IPS-20b (cell line): ENCODE measurements around the gene POLR2J2.
"Not testable (repeated sequence)": the region's sequence is repeated elsewhere in the genome, so short reads cannot be mapped to it uniquely, and the experiment has no call there.

Experiments
- H3K27ac ChIP-seq: one replicate; pipeline ENCODE4 v1.5.1; 2013; ENCODE audit warnings: low read length
- H3K27me3 ChIP-seq: 2 replicates; pipeline ENCODE4 v1.6.1; 2013; ENCODE audit warnings: mild to moderate bottlenecking, low read length, inconsistent platforms; ENCODE audit not compliant: insufficient read depth
- H3K36me3 ChIP-seq: 2 replicates; pipeline ENCODE4 v1.6.1; 2013; ENCODE audit warnings: low read depth, mild to moderate bottlenecking, inconsistent platforms, low read length, moderate library complexity; ENCODE audit not compliant: insufficient read depth
- H3K4me1 ChIP-seq: 2 replicates; pipeline ENCODE4 v1.6.1; 2013; ENCODE audit warnings: mild to moderate bottlenecking, control low read depth, inconsistent platforms, low read length, moderate library complexity; ENCODE audit not compliant: insufficient read depth
- H3K4me3 ChIP-seq: 2 replicates; pipeline ENCODE4 v1.5.1; 2013; ENCODE audit warnings: mild to moderate bottlenecking, low read length, inconsistent platforms
- H3K9ac ChIP-seq: 2 replicates; pipeline ENCODE4 v1.6.1; 2013; ENCODE audit warnings: low read depth, mild to moderate bottlenecking, inconsistent platforms, low read length, moderate library complexity
- H3K9me3 ChIP-seq: 2 replicates; pipeline ENCODE4 v1.6.1; 2013; ENCODE audit warnings: mild to moderate bottlenecking, low read depth, low read length, inconsistent platforms; ENCODE audit not compliant: insufficient read depth

POLR2J2 gene

GRCh38 chr7:102647813-102648212 lies 23.6 kb downstream of the POLR2J2 start:
- not testable (repeated sequence) for H3K4me3 ChIP-seq, H3K36me3 ChIP-seq, H3K9me3 ChIP-seq, H3K27me3 ChIP-seq, H3K27ac ChIP-seq, H3K4me1 ChIP-seq, H3K9ac ChIP-seq

DNA sequence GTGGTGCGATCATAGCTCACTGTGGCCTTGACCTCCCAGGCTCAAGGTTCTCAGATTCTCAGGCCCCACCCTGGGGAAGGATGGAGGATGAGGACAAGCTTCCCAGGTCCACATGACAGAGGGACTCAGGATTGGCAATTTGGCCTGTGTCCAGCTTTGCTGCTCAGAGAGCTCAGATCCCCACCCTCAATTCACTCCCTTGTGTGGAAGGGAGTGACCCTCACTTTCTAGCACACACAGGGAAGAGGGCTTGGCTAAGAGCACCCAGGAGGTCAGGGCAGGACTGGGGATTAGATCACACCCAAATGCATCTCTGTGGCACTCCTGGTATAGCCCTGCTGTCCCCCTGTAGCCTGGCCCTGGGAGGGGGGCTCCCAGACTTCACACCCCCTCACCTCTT lies 28.1 kb downstream of the POLR2J2 start:
- not testable (repeated sequence) for H3K27me3 ChIP-seq, H3K27ac ChIP-seq, H3K9ac ChIP-seq, H3K36me3 ChIP-seq, H3K9me3 ChIP-seq, H3K4me3 ChIP-seq, H3K4me1 ChIP-seq

DNA sequence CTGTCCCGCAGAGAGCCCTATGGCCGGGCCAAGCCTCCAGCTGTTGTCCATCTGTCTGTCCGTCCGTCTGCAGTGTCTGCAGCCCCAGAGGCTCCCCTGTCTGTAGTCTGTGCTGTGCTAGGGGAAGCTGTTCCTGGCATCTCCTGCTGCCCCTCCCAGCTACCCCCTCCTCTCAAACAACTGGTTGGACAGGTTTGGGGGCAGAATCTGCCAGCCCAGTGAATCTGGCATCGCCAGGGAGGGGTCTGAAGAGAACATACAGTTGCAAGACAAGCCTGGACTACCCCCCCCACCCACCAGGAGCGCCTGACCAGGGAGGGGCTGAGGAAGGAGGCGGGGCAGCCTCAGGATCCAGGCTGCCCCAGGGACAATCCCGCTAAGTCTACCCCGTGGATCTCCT lies 28.8 kb downstream of the POLR2J2 start, which contains the start of gene UPK3BL1:
UPK3BL1 (minus strand) TSS at position 101 of the 400 bp plus-strand sequence; CDS start at position 51, 50 bp downstream.
- H3K36me3 ChIP-seq, H3K4me3 ChIP-seq: not testable (repeated sequence)

DNA sequence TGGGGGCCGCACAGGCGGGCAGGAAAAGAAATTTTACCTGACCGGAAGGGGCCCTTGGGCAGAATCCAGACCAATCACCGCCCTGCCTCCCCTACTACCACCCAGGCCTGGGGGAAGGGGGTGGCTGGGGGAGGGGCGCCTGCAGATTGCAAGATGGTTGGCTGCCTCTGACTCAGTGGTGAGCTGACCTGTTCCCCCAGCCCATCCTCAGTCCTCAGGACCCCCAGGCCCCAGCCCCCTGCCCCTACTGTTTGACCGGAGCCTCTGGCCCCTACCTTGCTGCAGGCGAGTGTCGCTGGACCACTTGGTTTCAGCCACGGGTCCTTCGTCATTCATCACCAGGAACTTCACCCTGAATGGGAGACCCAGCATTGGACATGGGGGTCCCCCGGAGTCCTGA lies 32.6 kb downstream of the POLR2J2 start:
- H3K9me3 ChIP-seq, H3K36me3 ChIP-seq, H3K9ac ChIP-seq, H3K27ac ChIP-seq, H3K27me3 ChIP-seq, H3K4me1 ChIP-seq, H3K4me3 ChIP-seq: not testable (repeated sequence)

More for the DNA sequence above, 28.8 kb downstream of the POLR2J2 start, which contains the start of gene UPK3BL1:
- not testable (repeated sequence) for H3K27ac ChIP-seq, H3K9ac ChIP-seq, H3K27me3 ChIP-seq, H3K9me3 ChIP-seq, H3K4me1 ChIP-seq

DNA sequence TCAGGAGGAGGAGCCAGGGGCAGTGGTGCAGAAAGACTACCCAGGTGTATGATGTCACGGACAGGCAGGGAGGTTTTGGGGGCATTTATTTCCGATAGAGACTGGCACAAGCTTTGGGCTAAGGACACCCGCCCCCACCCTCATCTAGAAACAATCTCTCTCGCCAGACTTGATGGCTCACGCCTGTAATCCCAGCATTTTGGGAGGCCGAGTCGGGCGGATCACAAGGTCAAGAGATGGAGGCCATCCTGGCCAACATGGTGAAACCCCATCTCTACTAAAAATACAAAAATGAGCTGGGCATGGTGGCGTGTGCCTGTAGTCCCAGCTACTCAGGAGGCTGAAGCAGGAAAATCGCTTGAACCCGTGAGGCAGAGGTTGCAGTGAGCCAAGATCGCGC lies 34.5 kb downstream of the POLR2J2 start:
- H3K36me3 ChIP-seq, H3K9ac ChIP-seq, H3K27me3 ChIP-seq, H3K4me3 ChIP-seq, H3K9me3 ChIP-seq, H3K27ac ChIP-seq, H3K4me1 ChIP-seq: not testable (repeated sequence)

DNA sequence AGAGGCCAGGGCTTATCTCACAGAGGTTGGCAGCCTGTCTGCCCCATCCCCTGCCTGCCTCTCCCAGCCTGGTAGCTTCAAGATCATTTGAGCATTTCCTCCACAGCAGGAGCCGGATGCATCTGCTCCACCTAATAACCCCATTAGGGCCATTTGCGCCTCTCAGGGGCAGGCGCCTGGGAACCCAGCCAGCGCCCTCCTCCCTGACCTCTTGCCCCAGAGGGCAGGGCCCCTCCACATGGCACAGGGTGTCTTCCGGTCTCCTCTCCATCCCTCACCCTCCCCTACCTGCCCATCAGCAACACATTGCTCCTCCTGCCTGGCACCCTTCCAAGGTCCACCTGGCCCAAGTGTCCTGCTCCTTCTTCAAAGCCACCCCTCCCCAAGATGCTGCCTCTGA lies 36.1 kb downstream of the POLR2J2 start:
- H3K9me3 ChIP-seq: not testable (repeated sequence)

GRCh38 chr7:102634299-102634698 lies 37.2 kb downstream of the POLR2J2 start:
- not testable (repeated sequence) for H3K9me3 ChIP-seq, H3K9ac ChIP-seq, H3K4me3 ChIP-seq, H3K36me3 ChIP-seq, H3K27ac ChIP-seq, H3K4me1 ChIP-seq, H3K27me3 ChIP-seq

More for the DNA sequence above, 36.1 kb downstream of the POLR2J2 start:
- not testable (repeated sequence) for H3K27me3 ChIP-seq, H3K36me3 ChIP-seq, H3K9ac ChIP-seq, H3K27ac ChIP-seq, H3K4me1 ChIP-seq, H3K4me3 ChIP-seq

DNA sequence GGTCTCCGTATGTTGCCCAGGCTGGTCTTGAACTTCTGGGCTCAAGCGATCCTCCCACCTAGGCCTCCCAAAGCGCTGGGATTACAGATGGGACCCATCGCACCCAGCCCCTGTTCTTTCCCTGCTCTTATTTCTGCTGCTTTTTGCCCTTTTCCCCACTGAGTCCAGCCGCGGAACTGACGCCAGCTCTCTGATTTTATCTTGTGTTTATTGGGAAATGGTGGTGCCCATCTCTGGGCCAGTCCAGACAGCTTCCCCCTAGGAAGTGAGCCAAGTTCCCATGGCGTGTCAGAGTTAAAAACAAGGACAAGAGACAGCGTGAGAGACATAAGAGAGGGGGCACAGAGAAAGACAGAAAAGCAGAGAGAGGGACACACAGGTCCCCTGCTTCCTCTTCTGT lies 40.8 kb downstream of the POLR2J2 start:
- H3K4me1 ChIP-seq, H3K27ac ChIP-seq, H3K4me3 ChIP-seq, H3K9ac ChIP-seq, H3K27me3 ChIP-seq, H3K36me3 ChIP-seq, H3K9me3 ChIP-seq: not testable (repeated sequence)

DNA sequence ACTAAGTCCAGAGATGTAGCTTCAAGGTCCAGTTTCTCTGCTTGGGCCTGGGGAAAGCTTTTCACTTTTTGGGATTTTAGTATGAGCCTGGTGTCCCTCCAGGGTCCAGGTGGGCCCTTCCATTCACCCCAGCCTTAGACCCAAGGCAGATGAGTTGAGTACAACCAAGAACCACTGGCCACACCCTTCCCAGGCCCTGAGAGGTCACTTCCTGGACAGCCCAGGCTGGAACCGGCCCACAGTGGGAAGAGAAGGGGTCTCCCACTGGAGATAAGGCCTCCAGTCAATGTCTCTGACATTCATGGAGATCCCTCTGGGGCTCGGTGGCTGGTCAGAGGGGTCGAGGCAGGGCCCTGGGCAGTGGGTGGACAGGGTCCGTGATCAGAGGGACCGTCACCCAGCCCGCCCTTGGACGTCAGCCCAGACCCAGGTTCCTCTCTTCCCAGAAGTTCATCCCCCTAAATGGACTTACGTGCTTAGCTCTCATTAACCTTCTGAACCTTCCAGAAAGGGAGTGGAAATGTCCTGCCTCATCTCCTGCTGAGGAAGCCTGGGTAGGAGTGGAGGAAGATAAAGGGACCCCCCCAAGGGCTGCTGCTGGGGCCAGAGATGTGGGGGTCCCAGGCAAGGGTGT lies 44.1 kb downstream of the POLR2J2 start:
- not testable (repeated sequence) for H3K4me3 ChIP-seq, H3K27ac ChIP-seq, H3K9me3 ChIP-seq, H3K36me3 ChIP-seq, H3K4me1 ChIP-seq, H3K27me3 ChIP-seq, H3K9ac ChIP-seq

GRCh38 chr7:102618122-102618521 lies 53.3 kb downstream of the POLR2J2 start:
- H3K27ac ChIP-seq, H3K9me3 ChIP-seq, H3K36me3 ChIP-seq, H3K9ac ChIP-seq, H3K27me3 ChIP-seq, H3K4me1 ChIP-seq, H3K4me3 ChIP-seq: not testable (repeated sequence)

DNA sequence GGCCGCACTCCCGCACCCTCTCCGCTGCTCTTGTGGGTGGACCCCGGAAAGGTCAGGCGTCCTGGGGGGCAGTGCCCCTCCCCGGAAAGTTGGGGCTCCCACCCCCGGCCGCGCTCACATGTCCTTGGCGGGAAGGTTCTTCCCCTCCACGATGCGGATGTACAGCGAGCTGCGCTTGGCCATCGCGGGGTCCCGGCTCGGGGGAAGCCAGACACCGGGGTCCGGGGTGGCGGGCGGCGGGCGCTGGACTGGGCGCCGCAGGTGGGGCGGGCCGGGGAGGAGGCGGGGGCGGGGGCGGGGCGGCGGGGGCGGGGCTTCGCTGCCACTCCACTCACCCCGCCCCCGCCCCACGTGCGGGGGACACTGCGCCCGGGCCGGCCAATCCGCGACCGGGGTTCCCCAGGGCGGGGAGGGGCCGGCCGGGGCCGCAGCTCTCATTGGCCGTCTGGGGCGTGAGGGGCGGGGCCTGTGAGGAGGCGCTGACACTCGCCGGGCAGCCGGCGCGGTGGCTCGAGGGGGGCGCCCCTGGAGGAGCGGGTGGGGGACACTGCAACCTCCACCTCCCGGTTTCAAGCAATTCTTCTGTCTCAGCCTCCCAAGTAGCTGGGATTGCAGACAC lies 54.8 kb downstream of the POLR2J2 start, which contains the start of gene RASA4:
RASA4 (minus strand) TSS at position 250 of the 619 bp plus-strand sequence; CDS start at position 183, 67 bp downstream.
- not testable (repeated sequence) for H3K9ac ChIP-seq, H3K27ac ChIP-seq, H3K9me3 ChIP-seq, H3K4me1 ChIP-seq, H3K36me3 ChIP-seq, H3K4me3 ChIP-seq, H3K27me3 ChIP-seq
